HFF-Myc (cell line): ENCODE measurements around the gene RASGEF1B.

Experiments
- DNase-seq: peaks from one replicate; pipeline ENCODE4 v3.0.0-alpha.2; 2011; ENCODE audit warnings: low read depth; ENCODE audit errors: extremely low read depth
- H3K4me3 ChIP-seq: replicated peaks from 2 replicates; pipeline ENCODE4 v1.5.1; 2011; ENCODE audit warnings: low read depth, mild to moderate bottlenecking, control low read depth, low read length
- CTCF ChIP-seq: IDR thresholded peaks from 2 replicates; pipeline ENCODE4 v1.5.1; 2012; ENCODE audit warnings: mild to moderate bottlenecking, low read depth, low read length, control low read depth; ENCODE audit errors: missing control alignments

RASGEF1B gene

GRCh38 chr4:81471588-81472280 is at the start of gene RASGEF1B:
Gene RASGEF1B, minus strand, starts transcription at chr4:81471907. Its CDS starts 12,399 bp downstream, at chr4:81459508.
- H3K4me3 ChIP-seq = peak within 1 kb of the TSS; percentile 47
- no peak for DNase-seq
- TF ChIP-seq CTCF = no peak

DNA sequence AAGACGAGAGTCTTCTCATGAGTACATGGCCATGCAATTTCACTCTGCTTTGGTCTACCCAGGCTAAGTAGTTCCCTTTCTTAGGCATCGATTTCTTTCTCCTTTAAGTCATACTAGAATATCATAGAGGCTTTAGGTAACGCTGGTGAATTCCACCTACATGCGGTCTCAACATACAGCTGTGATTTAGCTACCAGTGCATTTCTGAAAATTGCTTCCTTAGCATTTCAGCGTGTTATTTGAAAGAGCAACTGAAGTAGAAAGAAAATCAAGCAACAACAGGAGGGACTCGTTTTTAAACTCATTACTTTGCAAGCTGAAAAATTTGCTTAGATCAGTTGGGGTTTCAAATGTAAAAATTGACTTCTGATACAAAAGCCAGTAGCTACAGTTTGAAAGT is 48.1 kb upstream of the RASGEF1B start:
- DNase-seq = no peak
- H3K4me3 ChIP-seq = no peak overlapping the region
- no peak for TF ChIP-seq CTCF

- no peak for DNase-seq
- TF ChIP-seq CTCF = no peak
- H3K4me3 ChIP-seq = no peak overlapping the region
Measured at GRCh38 chr4:81519427-81519773, 47.7 kb upstream of the RASGEF1B start.

DNA sequence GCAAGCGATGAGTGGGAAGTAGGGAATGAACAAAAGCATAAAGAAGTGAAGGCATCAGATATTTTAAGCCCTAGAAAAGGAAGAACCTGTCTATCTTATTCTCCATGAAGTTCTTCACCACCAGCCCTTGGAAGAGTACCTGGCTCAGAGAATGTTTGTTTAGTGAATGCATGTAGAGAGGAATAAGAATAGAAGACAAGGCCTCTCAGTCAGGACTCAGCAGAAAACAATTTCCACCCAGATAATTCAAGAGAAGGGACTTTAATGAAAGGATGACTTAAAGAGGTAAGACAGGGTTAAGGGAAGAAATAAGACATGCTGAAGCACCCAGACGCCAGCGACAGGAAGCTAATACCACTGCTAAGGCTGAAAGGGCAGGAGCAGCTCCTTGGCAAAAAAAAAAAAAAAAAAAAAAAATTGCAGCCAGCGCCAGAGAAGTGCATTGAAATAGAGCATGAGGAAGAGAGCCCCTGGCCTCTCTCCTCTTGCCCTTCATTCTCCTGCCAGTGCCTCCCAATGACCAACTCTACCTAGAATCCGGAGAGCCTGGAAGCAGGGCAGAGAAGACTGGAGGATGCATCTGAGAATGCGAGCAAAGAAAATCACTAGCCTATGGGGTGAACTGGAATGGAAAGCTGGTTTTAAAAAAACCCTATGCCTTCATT is 47.2 kb upstream of the RASGEF1B start:
- no peak for DNase-seq
- TF ChIP-seq CTCF = no peak

DNA sequence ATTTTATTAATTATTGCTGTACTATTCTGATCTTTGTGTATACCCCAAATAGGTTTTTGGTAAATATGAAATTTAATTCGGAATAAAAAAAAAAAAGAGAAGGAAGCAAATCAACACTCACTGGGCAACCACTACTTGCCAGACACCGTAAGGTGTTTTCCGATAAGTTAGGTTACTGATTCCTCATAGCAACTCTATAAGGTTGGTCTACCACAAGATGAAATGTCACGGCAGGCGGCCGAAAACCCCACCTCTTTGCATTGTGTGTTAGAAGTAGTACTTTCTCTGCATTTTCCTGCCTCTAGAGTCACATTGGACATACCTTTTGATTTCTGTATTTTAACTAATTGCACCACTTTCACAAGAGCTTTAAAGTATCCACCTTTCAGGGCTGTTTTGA is 44.5 kb upstream of the RASGEF1B start:
- no peak overlapping the region for H3K4me3 ChIP-seq
- TF ChIP-seq CTCF = no peak
- DNase-seq = no peak

More for the DNA sequence above, 47.2 kb upstream of the RASGEF1B start:
- no peak overlapping the region for H3K4me3 ChIP-seq

- no peak for DNase-seq
- no peak for TF ChIP-seq CTCF
- H3K4me3 ChIP-seq = no peak overlapping the region
Measured at GRCh38 chr4:81512757-81513501, 41.2 kb upstream of the RASGEF1B start.
